GM19023 (cell line): ENCODE results near the gene XPOT.

Source experiments
- ATAC-seq: cut with Tn5 transposase; IDR thresholded peaks from one replicate; pipeline ENCODE4 v1.9.1; 2021; ENCODE audit warnings: mild to moderate bottlenecking, moderate library complexity; ENCODE audit not compliant: unreplicated experiment

Gene XPOT

DNA sequence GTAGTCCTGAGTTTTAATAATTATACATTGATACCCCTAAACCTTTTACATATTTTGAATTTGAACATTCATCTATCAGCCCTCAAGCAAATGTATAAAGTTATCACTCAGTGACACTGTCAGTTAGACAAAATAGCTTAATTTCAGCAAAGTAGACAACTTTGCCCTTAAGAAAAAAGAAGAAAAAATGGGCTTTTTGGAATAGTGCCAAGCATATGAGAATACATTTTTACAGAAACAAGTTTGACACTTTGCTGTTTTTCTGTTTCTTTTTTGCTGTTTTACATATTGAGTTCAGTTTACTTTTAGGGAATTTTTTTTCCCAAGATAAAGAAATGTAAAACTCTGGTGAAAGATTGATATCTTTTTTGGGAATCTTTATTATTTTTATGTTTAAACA is 62.0 kb downstream of the XPOT start:
- no peak for ATAC-seq

DNA sequence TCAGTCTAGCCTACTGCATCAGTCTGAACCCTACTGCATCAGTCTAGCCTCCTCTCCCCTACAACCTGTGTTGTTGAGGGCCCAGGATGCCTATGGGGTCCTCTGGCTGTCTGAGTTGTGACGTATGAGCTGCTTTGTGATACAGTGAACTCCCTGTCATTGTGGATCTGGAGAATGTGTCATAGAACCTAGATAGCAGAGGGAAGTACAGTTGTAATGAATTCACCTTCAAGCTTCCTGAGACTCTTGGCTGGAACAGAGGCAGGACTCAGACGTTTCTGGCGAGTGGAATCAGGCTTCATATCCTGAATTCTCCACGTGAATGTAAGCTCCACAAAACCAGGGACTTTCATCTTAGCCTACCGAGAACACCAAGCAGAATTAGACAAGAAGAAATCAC is 64.8 kb downstream of the XPOT start:
- ATAC-seq: no peak

DNA sequence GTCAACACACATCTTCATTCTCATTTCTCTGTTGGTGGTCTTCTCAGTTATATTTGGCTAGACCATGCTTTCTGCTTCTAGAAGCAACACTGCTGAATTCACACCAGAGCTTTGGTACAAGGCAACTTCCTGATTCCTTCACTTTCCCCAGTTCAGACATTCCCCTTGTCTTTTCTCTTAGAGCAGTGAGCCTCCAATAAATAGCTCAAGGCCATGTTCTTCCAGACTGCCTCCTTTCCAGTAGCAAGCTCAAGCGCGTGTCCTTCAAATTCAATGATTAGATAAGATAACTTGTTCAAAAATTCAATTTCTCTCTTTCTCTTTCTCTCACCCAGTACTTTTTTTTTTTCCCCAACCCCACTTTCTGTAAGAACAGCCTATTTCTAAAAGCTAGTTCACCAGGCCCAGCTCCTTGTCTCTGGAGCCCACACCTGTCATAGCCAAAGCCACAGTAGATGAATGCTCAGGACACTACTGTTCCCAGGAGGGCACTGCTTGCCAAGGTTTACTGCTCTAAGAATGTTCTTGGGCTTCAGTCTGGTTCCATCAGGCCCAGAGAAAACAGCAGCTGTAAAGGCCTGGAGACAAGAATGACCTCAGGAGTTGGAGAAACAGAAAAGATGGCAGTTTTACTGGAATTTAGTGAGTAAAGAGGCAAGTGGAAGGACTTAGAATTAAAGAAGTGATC is 65.4 kb downstream of the XPOT start:
- no peak for ATAC-seq

DNA sequence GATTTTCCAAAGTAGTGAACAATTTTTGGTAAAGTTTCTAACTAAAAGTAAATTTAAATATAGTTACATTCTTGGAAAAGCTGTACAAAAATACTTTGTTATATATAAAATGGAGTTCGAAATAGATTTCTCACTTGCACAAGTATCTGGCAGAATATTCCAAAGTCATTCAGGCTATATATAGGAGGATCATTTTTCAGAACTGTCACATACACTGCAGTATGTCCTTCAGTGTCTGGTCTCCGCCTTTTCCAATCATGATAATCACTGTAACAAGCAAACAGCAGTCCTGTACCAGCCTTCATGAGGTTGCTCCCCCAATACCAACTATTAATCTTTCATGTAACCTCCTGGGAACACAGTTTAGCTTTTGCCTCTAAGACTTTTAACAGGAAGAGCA is 66.3 kb downstream of the XPOT start:
- no peak for ATAC-seq

DNA sequence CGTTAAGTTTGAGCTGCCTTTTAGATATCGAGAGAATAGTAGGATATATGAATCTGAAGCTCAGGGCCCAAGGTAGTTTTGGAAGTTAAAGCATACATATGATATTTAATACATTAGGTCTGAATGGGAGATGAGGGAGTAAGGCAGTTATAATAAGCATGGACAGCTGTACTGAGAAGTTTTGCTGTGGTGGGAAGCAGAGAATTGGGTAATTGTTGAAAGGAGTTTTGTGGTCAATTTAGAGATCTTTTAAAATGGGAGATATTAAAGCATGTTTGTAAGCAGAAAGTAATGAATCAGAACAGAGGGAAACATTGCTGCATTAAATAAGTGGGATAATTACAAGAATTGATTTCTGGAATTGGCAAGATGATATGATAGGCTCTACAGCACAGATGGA is 69.0 kb downstream of the XPOT start:
- no peak for ATAC-seq

DNA sequence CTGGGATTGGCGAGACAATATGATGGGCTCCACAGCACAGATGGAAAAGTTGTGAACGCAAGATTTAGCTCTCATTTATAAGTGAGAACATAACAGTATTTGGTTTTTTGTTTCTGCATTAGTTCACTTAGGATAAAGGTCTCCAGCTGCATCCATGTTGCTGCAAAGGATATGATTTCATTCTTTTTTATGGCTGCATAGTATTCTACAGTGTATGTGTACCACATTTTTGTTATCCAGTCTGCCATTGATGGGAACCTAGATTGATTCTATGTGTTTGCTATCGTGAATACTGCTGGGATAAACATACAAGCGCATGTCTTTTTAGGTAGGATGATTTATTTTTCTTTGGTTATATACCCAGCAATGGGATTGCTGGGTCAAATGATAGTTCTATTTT is 71.3 kb downstream of the XPOT start:
- no peak for ATAC-seq

DNA sequence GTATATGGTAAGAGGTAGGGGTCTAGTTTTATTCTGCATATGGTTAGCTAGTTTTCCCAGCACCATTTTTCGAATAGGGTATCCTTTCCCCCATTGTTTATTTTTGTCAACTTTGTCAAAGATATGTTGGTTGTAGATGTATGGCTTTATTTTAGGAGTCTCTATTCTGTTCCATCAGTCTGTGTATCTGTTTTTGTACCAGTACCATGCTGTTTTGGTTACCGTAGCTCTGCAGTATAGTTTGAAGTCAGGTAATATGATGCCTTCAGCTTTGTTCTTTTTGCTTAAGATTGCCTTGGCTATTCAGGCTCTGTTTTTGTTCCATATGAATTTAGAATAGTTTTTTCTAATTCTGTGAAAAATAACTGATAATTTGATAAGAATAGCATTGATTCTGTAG is 72.7 kb downstream of the XPOT start:
- ATAC-seq: no peak

DNA sequence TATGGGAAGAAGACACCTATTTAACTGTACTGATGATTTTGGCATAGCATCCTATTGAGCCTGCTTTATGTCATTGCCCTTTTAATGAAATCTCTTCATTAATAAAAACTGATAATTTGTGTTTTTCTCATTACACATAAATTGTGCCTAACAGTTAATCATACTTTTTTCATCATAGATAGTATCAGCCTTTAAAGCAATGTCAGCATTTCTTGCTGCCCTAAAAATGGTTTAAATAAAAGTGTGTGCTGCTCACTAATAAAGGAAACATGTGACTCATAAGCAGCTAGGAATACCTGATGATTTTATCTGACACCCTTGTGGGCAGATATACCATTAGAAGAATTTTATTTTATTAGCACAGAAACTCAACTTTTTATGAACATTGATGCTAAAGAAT is 74.5 kb downstream of the XPOT start:
- ATAC-seq: no peak

DNA sequence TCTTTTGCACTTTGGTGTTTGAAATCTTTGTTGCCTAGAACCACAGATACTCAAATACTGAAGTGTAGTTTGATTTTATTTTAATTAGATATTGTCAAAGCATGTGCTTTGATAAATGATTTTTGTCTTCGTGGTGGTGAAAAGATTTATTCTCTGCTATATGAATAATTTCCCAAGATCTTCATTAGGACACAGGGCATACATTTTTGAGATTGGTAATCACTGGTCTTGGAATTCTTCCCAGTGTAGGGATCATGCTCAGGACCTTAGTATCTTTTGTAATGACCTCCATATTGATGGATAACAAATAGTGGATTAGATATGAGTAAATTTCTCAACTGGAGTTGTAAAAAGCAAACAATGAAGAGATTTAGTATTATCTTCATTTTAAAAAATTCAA is 76.0 kb downstream of the XPOT start:
- no peak for ATAC-seq

DNA sequence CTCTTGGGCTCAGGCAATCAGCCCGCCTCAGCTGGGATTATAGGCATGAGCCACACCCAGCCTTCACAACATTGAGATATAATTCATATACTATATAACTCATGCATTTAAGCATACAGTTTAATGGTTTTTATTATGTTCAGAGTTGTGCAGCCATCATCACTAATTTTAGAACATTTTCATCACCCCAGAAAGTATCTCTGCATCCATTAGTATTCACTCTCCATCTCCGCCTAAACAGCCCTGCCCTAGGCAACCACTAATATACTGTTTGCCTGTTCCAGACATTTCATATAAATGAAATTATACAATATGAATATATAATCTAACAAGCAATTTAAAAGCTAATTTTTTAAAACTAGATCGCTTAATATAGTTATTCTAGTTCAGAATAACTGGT is 82.5 kb downstream of the XPOT start:
- ATAC-seq: no peak

DNA sequence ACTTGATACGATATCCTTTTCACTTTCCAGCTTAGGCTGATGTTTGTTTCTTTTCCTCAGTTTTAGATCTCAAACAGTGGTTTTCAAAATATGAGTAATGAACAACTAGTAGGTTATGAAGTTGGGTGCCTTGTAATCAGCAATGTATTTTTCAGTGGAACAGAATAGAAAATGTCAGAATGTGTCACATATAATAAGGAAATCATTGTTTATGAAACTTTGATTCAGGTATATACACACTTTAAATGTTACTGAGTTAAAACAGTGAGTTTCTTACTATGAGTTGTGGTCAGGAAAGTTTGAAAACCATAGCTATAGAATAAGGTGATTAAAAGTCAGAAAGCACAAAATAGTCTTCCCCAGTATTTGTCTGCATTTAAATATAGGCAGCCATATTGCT is 87.5 kb downstream of the XPOT start:
- ATAC-seq: no peak

DNA sequence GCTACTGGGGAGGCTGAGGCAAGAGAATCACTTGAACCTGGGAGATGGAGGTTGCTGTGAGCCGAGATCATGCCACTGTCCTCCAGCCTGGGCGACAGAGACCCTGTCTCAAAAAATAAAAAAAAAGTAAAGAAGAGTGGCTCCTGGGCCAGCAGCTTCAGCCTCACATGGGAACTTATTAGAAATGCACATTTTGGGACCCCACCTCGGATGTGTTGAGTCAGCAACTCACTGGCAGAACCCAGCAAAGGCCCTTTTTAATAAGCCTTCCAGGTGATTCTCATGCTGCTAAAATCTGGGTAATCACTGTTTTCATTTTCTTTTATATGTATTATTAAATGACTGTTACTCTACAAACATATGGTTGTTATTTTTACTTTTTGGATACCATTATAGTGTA is 89.3 kb downstream of the XPOT start:
- no peak for ATAC-seq

DNA sequence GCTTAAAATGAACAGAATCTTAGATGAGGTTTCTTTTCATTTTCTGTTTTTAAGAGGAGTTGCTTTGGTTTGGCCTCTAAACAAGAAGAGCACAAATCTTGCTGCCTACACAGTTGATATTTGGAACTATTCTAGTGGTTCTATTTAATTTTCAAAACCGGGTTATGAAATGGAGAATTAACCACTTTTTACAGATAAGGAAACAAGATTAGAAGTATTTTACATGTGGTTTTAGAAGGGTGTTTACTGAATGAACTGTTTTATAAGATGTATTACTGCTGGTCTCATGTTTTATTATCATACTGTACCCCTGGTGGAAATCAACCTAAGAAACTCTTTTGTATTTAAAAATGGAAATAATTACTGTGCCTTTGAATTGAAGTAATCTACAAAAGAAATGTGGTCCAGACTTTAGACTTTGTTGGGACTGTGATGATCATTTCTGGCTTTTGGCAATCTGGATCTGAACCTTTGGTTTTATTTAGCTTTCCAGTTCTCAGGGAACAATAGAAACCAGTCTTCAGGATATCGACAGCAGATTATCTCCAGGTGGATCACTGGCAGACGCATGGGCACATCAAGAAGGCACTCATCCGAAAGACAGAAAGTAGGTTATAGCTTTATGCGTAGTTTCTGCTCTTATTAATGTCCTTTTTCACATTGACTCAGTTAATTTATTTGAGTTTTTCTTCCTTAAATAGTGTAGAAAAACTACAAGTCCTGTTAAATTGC is 91.0 kb downstream of the XPOT start:
- no peak for ATAC-seq

DNA sequence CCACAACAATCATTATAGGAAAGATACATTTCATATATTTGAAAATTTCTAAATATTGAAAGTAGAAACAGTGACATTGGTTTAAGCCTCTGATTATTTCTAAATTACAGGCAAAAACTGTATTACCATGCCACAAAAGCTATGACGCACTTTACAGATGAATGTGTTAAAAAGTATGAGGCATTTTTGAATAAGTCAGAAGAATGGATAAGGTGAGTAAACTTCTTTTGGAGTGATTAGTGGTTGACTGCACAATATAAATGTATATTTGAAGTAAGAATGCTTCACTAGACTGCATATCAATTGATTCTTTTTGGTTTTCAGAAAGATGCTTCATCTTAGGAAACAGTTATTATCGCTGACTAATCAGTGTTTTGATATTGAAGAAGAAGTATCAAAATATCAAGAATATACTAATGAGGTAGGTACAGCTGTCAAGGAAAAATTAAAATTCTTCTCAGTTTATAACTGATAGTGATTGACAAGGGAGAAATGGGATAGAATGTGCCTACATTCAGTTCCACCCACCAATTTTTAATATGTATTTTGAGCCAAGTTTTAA is 92.7 kb downstream of the XPOT start:
- no peak for ATAC-seq

DNA sequence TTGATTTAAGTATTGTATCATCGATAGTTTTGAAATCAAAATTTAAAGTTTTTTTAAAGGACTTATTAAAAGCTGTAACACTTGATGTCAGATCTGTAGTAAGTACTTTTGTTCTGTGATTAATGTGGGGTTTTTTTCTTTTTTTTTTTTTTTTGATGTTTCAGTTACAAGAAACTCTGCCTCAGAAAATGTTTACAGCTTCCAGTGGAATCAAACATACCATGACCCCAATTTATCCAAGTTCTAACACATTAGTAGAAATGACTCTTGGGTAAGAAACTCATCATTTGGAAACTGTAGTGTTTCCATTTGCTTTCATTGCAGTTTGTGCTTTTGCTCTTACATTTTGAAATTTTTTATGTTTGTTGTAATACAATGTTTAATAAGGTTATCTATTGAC is 93.3 kb downstream of the XPOT start:
- ATAC-seq: no peak

DNA sequence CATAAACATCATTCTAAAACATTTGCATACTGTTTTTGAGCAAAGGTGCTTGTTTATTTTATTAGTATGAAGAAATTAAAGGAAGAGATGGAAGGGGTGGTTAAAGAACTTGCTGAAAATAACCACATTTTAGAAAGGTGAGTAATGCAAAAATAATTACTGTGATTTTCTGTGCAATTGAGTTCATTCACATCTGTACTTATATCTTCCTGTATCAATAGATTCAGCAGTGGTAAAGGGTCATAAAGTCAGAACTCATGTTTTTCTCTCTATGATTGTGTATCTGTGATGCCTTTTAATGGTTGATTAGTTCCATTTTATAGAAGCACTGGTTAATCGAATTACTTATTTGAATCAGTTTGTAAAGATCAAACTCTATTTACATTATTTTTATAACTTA is 93.7 kb downstream of the XPOT start:
- ATAC-seq: no peak

DNA sequence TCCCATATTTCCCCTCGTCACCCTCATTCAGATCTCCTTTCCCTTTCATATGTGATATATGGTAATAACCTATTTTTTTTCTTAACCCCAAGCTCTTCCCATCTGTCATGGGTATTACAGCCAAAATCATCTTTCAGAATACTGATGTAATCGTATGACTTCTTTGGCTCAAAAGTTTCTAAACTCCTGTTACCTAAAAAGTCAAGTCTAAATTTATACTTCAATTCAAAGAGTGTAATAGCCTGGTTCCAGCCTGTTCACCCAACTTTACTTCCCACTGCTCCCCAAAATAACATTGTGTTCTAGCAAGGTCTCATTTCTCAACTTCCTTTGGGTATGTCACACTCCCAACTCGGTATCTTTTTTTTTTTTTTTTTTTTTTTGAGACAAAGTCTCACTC is 96.2 kb downstream of the XPOT start:
- ATAC-seq: no peak
